Stimulated activated CD4-positive, alpha-beta T cell treated with anti-CD3 and anti-CD28 coated beads, Interleukin-4, amount 100 ng/mL, for 4 hours (primary cell): ENCODE results near the gene GRIN1.

Experiments used
- DNase-seq, 2 experiments: peaks; one replicate each; pipeline ENCODE4 v3.0.0-alpha.2; 2020

The GRIN1 gene

DNA sequence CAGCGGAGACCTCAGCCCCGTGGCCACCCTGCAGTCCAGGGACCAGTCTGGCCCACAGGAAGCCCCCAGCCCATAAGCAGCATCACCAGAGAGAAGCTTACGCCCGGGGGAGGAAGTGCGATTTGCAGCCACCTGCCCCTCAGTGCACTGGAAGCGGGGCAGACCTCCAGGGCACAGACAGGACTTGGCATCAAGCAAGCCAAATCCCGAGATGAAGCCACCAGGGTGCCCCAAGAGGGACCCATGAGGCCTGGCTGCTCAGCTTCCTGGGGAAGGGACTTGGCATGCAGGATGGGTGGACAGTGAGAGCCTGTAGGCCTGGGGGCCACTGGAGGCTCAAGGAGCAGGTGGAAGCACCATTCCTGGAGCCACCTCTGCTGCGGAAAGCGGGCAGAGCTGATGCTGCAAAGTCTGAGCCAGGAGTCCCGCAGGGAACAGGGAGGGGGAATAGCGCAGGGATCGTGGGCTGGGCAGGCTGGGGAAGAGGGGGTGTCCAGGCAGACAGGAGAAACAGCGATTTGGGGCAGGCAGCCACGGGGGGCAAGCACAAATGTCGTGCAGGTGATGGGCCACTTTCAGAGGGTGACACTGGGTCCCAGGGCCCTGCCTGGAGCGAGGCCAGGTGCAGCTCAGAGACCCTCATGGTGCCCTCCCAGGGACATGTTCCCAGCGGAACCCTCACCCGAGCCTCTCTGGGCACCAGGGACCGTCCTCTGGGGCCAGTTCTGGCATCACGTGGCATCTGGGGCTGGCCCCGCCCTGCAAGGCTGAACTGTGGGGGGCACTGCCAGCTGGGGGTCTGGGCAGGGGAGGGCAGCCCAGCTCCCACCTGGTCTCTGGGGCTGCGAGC is 27.7 kb downstream of the GRIN1 start:
- DNase-seq = no peak

DNA sequence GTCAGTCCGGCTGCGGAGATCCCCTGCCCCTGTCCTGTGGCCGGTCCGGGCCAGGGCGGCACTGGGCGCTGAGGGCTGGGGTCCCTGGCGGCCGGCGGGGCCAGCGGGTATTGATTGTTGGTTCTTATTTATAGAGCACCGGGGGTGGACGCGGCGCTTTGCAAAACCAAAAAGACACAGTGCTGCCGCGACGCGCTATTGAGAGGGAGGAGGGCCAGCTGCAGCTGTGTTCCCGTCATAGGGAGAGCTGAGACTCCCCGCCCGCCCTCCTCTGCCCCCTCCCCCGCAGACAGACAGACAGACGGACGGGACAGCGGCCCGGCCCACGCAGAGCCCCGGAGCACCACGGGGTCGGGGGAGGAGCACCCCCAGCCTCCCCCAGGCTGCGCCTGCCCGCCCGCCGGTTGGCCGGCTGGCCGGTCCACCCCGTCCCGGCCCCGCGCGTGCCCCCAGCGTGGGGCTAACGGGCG is 28.4 kb downstream of the GRIN1 start:
- DNase-seq = no peak

DNA sequence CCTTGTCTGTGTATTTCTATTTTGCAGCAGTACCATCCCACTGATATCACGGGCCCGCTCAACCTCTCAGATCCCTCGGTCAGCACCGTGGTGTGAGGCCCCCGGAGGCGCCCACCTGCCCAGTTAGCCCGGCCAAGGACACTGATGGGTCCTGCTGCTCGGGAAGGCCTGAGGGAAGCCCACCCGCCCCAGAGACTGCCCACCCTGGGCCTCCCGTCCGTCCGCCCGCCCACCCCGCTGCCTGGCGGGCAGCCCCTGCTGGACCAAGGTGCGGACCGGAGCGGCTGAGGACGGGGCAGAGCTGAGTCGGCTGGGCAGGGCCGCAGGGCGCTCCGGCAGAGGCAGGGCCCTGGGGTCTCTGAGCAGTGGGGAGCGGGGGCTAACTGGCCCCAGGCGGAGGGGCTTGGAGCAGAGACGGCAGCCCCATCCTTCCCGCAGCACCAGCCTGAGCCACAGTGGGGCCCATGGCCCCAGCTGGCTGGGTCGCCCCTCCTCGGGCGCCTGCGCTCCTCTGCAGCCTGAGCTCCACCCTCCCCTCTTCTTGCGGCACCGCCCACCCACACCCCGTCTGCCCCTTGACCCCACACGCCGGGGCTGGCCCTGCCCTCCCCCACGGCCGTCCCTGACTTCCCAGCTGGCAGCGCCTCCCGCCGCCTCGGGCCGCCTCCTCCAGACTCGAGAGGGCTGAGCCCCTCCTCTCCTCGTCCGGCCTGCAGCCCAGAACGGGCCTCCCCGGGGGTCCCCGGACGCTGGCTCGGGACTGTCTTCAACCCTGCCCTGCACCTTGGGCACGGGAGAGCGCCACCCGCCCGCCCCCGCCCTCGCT is 29.0 kb downstream of the GRIN1 start:
- DNase-seq = no peak

DNA sequence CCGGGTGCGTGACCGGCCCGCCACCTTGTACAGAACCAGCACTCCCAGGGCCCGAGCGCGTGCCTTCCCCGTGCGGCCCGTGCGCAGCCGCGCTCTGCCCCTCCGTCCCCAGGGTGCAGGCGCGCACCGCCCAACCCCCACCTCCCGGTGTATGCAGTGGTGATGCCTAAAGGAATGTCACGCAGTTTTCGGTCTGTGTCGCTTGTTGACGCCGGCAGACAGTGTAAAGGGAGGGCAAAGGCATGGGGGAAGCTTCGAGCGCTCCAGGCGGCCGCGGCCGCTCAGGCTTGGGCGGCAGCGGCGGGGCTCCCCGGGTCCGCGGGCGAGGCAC is 29.6 kb downstream of the GRIN1 start:
- DNase-seq = no peak

DNA sequence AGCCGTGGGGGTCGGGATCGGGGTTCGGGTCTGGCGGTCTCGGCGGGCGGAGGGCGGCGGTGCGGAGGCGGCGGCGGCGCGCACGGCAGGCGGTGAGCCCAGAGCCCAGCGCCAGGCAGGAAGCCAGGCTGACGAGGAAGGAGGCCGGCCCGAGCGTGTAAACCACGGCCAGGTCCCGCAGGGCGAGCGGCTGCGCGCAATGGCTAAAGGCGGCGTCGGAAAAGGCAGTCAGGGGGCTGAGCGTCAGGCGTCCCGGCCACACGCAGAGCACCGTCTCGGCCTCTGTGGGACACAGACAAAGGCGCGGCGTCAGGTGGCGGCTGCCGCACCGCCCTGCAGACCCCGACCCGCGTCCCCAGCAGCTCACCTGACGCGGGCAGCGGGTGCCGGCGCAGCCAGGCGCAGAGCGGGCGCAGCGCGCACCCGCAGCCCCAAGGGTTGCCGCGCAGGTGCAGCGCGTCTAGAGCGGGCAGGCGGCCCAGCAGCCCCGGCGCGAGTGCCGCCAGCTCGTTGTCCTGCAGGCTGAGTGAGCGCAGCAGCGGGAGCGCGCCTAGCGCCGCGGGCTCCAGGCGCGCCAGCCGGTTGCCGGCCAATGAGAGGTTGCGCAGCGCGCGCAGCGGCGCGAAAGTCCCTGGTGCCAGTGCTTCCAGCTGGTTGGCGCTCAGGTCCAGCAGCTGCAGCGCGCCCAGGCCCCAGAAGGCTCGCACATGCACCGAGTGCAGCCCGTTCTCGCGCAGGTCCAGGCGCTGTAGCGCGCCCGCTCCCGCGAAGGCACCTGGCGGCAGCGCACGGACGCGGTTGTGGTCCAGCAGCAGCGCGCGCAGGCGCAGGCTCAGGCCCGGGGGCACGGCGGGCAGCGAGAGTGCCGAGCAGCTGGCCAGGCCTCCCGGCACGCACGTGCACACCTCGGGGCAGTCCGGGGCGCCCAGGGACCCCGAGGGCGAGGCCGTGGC is 30.2 kb downstream of the GRIN1 start:
- no peak for DNase-seq

DNA sequence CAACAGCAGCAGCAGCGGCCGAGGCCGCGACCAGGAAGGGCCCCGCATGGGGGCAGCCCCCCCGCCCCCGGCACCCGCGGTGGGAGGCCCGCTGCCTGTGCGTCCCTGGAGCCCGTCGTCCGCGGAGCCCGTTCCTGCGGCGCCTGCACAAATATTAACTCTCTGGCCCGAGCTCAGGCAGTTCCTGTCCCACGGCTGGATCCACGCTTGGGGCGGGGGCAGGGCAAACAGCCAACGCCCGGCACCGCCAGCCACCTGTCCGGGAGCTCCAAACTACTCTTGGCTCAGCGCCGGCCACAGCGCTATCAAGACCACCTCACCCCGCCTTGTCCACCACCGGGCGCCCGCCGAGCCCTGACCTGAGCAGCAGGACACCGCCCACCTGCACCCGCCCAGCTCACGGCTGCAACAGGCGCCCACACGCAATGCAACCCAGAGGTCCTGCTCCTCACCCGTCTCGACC is 31.0 kb downstream of the GRIN1 start, which contains the start of gene LRRC26:
Gene LRRC26 (minus strand): TSS at position 156 of the 463 bp plus-strand sequence. CDS start 108 bp downstream, at position 48.
- no peak for DNase-seq

DNA sequence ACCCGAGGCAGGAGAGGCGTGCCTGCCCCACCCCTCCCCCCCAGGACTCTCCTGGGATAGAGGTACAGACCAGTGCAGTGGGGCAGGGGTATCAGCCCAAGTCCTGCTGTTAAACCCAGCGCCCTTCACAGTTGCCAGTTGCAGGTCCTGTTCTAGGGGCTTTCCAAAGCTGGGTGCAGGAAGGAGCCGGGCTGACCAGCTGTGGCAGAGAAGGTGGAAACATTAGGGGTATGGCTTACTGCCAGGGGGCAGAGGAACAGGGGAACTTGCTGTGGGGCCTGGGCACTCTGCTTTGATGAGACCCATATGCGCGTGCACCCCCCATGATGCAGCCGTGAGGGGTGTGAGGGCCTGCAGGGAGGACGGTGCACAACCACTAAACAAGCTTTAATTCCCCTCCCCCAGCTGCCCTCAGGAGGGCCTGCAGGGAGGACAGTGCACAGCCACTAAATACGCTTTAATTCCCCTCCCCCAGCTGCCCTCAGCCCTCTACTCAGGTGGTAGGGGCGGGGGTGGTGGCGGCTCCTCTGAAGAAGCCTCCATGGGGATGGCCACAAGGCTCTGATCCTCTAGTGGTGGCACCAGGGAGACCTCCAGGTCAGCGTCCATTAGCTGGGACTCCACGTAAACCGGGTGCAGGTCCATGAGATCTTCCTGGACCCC is 31.7 kb downstream of the GRIN1 start:
- no peak for DNase-seq

DNA sequence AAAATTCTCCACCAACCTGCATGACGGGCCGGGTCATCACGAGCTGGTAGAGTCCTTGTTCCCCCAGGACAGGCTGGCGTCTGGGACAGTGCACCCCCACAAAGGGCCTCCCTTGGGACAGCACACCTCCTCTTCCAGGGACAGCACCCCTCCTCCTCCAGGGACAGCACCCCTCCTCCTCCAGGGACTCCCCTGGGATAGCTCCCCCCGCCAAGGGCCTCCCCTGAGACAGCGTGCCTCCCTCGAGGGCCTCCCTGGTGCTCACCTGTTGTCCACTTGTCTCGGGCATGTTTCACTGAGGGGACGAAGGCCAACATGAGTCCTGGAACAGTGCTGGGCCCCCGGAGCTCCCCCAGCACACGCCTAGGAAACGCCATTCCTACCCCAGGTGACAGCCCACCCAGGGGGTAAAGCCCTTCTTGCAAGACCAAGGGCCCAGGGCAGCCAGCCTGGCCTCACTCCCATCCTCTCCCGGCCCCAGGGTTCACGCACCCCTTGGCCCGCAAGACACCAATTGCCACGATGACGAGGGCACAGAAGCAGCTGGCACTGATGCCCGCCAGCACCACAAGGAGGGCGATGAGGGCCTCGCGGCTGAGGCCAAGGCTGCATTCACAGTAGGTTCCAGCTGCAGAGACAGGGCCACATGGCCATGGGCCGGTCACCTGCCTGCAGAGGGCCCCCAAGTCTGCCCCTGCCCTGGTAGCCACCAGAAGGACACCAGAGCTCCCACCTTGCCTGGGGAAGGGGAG is 32.4 kb downstream of the GRIN1 start:
- no peak for DNase-seq

DNA sequence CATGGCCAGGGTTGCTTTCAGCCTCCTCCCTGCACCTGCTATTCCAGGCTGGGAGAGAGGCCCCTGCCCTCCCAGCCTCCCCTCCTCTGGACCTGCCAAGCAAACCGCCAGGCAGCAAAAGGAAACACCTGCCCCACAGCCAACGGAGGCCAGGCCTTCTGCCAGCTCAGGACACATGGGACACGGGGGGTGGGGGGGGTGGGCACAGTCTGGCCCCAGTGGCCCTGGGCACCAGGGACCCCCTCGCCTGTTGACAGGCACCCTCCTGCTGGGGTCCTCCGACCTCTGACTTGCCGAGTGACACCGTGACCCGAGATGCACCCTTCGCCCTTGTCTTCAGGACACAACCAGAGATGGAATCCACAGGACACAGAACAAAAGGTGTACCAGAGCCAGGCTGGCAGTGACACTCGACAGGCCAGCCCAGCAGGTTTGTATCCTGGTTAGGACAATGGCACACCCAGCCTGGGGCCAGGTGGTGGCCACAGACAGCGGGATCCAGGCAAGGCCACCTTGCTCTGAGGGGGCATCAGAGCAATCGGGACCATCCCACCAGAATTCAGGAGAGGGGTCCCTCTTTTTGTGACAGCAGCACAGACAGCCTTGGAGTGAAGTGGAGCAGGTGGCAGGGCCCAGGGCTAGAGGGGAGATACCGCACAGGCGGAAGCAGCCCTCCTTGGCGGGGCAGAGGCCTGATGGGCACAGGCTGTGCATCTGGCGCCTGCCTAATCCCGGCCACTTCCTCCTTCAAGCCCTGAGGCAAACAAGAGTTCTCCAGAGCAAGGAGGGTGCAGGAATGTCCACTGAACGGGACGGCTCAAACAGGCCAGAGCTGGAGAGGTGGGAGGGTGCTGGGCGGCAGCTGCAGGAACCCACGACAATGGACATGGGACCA is 34.2 kb downstream of the GRIN1 start:
- no peak for DNase-seq

DNA sequence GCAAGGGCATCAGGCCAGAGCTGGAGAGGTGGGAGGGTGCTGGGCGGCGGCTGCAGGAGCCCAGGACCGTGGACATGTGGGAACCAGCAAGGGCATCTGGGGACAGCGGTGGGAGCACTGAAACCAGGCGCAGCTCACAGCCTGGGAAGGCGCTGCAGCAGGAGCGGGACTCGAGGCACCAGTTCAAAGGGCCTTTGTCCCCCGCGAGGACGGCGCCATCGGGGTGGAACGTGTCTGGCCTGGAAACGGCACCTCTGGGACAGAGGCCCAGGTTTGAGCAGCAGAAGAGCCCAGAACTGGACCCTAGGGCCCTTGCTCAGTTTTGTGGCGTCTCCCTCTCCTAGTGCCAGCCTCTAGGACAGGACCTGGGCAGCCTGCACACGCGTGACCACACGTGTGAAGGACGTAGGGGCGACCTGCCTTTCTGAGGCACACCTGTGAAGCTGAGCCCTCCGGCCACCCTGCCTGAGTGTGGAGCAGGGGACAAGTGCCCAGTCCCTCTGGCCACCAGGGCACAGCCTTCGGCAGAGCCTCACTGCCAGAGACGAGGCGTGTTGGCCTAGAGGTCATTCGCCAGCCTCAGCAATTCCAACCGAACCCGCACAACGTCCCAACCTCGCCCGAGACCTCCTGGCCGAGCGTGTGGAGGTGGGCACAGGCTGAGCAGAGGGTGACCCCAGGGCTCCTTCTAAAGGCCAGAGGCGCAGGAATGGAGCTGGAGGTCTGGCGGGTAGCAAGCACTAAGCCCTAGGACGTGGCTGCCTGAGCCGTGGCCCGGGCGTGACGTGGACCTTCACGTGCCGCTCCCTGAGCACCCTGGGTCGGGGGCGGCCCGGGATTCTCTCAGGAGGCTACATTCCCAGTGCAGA is 35.1 kb downstream of the GRIN1 start:
- DNase-seq = no peak

DNA sequence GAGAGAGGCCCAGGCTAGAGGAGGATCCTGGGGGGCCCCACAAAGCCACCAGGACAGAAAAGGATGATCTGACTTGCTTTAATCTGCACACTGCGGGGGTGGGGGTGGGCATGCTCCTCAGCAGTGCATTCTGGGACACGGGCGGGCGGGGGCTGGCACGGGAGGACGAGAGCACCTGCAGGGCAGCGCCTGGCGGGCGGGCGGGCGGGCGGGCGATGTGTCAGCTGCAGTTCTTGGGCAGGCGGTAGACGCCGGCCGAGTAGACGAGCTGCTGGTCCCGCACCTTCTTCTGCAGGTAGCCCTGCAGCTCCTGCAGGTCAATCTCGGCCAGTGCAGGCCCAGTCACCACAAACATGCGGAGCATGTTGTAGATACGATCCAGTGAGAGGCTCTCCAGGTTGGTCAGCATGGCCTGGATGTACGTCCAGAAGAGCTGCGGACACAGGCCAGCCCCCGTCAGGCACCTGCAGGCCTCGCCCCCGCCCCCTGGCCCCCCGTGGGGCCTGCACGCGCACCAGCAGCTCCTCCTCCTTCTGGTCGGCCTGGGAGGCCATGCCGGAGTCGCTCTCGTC is 35.9 kb downstream of the GRIN1 start:
- DNase-seq = peak; percentile 31 to 32

DNA sequence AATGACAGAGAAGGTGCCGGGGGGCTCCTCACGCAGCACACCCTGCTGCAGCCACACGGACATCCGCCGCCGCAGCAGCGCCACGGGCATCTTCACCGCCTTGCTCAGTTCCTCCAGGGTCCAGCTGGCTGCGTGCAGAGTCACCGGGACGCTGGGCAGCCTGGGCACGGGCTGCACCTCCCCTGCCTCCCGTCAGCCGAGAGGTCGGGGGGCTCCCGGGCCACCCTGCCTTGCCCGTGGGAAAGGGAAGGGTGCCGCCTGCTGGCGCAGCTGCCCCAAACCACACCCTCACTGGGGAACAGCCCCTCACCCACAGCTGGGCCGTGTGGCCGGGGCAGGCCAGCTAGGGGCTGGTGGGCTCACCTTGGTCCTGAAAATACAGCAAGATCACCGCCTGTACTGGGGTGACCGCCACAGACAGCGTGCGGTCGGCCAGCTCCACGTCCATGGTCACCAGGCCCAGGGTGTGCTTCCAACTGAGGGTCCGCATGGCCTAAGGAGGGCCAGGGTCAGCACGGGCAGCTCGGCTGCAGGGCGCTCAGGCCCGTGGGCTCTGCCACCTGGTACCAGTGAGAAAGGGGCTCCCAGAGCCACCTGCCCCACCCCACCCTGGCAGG is 36.5 kb downstream of the GRIN1 start:
- DNase-seq = no peak

DNA sequence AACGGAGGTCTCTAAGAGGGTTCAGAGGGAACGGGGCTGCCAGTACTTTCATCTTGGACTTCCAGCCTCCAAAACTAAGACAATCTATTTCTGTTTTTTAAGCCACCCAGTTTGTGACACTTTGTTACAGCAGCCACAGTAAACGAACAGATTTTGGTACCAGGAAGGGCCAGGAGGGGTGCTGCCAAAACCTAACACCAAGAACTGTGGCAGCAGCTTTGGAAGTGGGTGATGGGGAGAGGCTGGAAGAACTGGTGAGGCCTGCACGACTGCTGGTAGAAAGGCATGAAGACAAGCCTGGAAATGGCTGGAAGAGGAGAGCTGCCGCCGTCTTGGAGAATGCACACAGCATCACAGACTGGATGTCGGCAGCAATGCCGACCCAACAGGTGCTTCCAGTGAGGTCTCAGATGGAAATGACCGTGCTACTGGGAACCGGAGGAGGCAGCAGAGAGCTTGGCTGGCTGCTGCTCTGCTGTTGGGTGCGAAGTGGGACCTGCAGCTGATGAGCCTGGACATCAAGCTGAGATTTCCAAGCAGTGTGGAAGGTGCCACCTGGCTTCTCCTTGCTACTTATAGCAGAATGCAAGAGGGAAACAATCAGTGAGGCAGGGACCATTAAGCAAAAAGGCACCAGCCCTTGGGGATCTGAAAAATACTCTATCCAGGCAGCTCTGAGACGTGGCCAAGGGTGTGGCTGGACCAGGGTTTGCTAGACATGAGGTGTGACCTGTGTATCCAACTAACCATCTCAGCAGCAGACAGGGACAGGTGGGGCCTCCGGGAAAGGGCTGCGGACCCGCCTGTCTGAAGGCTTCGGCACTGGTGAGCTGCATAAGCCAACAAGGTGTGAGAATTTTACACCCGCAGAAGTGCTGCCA is 37.6 kb downstream of the GRIN1 start:
- peak; percentile 4 to 30 for DNase-seq

DNA sequence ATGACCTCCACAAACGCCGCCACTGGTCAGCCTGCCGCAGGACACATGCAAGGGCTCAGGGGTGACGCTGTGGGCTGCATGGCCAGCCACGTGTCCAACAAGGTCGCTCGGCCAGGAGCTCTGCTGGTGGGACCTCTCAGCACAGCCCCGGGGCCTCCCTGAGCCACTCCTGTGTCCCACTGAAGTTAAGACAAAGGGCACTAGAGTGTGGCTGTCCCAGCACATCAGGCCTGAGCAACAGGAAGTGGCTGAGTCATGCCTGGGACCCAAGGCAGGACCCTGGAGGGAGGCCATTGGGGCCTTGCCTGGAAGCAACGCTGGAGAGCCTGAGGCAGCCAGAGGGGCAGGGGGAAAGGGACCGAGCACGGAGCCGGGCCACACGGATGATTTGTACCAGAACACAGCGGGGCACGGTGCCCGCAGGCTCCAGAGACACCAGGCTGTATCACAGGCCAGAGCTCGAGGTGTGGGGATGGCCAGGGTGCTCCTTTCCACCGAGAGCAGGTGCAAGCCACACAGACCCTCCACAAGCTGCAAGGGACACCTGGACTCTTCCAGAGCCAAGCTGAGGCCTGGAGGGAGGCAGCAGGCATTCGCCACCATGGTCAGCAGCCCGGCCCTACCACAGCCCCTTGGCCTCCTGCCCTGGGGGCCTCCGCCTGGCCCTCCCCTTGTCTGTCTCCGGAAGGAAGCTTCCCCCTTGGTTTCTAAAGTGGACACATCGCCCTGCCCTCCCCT is 39.4 kb downstream of the GRIN1 start:
- DNase-seq = no peak

DNA sequence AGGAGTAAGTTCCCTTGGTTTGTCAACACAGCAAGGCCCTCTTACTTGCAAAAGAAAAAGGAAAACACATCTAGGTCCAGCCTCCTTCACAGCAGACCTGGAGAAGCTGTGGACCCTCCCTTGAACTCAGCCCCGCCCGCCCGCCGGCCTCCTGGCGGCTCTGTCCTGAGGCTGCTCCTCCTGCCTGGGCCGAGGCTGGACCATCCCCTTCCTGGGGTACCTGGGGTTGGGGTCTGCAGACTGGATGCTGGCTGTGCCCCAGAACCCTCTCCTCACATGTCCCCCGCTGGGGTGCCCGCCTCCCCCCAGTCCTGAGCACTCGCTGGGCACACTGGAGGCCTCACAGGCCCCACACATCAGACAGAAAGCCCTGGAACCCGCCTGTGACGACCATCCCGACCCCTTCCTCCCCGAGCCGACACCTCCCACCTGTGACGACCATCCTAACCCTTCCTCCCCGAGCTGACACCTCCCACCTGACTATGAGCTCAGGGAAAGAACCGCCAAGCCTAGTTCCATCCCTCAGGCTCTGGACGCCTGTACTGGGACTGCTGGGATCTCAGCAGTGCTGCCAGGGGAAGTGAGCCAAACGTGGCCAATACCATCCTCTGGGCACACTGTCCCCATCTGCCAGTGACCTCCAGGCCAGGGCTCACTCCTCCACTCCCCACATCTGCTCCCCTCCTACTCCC is 40.1 kb downstream of the GRIN1 start:
- no peak for DNase-seq

DNA sequence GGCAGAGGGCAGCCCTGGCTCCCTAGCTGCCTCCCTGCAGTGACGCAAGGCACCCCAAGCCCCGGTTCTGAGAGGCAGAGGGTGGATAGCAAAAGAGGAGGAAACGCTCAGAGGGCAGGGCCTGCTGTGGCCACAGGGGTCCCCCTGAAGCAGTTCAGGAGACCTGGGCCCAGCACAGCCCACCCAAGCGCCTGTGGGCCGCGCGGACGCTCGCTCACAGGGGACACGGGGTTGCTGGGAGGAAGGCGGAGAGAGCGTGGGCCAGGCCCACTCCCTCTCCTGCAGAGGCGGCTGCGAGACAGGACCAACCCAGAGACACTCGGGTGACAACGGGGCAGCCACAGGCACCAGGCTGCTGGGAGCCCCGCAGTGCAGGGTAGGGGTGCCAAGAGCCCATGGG is 40.8 kb downstream of the GRIN1 start:
- no peak for DNase-seq
